ENCODE measurements around the gene JMJD1C.

DNA sequence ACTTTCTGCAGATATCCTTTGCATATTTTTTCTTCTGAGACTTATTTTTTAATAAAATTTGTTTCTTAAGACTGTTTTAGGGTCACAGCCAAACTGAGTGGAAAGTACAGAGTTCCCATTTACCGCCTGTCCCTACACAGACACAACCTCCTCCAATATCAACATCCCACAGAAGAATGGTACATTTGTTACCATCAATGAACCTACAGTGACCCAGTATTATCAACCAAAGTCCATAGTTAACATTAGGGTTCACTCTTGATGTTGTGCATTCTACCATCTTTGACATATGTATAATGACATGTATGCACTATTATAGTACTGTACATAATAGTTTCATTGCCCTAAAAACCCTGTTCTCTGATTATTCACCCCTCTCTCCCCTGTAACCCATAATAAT is 40.8 kb upstream of the JMJD1C start:
- TF ChIP-seq, protein P1, sequence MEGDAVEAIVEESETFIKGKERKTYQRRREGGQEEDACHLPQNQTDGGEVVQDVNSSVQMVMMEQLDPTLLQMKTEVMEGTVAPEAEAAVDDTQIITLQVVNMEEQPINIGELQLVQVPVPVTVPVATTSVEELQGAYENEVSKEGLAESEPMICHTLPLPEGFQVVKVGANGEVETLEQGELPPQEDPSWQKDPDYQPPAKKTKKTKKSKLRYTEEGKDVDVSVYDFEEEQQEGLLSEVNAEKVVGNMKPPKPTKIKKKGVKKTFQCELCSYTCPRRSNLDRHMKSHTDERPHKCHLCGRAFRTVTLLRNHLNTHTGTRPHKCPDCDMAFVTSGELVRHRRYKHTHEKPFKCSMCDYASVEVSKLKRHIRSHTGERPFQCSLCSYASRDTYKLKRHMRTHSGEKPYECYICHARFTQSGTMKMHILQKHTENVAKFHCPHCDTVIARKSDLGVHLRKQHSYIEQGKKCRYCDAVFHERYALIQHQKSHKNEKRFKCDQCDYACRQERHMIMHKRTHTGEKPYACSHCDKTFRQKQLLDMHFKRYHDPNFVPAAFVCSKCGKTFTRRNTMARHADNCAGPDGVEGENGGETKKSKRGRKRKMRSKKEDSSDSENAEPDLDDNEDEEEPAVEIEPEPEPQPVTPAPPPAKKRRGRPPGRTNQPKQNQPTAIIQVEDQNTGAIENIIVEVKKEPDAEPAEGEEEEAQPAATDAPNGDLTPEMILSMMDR (IDR thresholded peaks at IDR 0.05): no peak
- TF ChIP-seq POLR2AphosphoS5 (IDR thresholded peaks at IDR 0.05; ENCODE audit: insufficient read depth in 1 of 2, low read depth in 1 of 2) (no peak), POLR2A (IDR thresholded peaks at IDR 0.05) (no peak)
